ENCODE results near the gene KRT86.
"Not testable (repeated sequence)": the region's sequence is repeated elsewhere in the genome, so short reads cannot be mapped to it uniquely, and the experiment has no call there.

KRT86 gene

DNA sequence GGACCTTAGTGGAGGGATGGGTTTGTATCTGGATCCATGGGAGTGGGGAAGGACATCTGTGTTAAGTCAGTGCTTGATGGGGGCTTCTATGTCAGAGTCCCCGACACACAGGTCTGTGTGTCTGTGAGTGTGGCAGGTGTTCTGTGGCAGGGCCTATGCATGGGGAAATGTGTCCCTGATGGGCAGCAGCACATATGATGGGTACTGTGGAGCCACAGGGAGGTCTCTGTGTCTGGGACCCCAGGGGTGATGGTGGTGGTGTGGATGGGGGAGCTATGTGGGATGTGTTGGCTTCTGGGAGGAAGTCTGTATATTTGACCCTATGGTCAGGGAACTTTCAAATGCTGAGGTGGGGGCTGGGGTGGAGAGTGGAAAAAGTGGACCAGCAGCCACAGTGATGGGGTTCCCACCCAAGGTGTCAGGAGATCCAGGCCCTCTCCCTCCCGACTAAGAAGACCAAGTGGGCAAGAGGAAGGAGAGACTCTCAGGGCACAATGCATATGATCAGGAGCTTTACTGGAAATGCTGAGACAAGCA is 24.9 kb upstream of the KRT86 start:
- DNase-seq (ENCODE audit: low read depth, low spot score), result no peak
- peaks cover 30% of the 10 kb centered on the region for H3K4me1 ChIP-seq (ENCODE audit: insufficient read depth, insufficient read length)
- H3K9ac ChIP-seq (ENCODE audit: insufficient read length, low read depth), result no peak overlapping the region
- H3K4me3 ChIP-seq (ENCODE audit: insufficient read length, low read depth), result no peak overlapping the region
- TF ChIP-seq ZNF274 (IDR thresholded peaks at IDR 0.05; ENCODE audit: low read depth, low read length), result no peak
- no peak for TF ChIP-seq YY1 (IDR thresholded peaks at IDR 0.05; ENCODE audit: insufficient read depth, insufficient read length)
- no peak for TF ChIP-seq SUZ12 (IDR thresholded peaks at IDR 0.05; ENCODE audit: extremely low read depth, insufficient read depth, insufficient read length)
- peaks cover 9% of the 10 kb centered on the region for H3K36me3 ChIP-seq (ENCODE audit: insufficient read depth, insufficient read length, low read length)
- H3K27me3 ChIP-seq (ENCODE audit: insufficient read depth, insufficient read length), result no peaks in the 10 kb centered on the region
- no peaks in the 10 kb centered on the region for H3K9me3 ChIP-seq (ENCODE audit: insufficient read depth, low read length)

- Histone ChIP-seq H3K9me3 (ENCODE audit: insufficient read depth, low read length) (no peaks in the 10 kb centered on the region), H3K4me3 (ENCODE audit: insufficient read length, low read depth) (no peak overlapping the region), H3K9ac (ENCODE audit: insufficient read length, low read depth) (peak overlapping the region; percentile 13), H3K36me3 (ENCODE audit: insufficient read depth, insufficient read length, low read length) (peaks cover 4% of the 10 kb centered on the region), H3K27me3 (ENCODE audit: insufficient read depth, insufficient read length) (no peaks in the 10 kb centered on the region), H3K4me1 (ENCODE audit: insufficient read depth, insufficient read length) (peaks cover 30% of the 10 kb centered on the region)
- TF ChIP-seq ZNF274 (IDR thresholded peaks at IDR 0.05; ENCODE audit: low read depth, low read length), result no peak
- TF ChIP-seq SUZ12 (IDR thresholded peaks at IDR 0.05; ENCODE audit: extremely low read depth, insufficient read depth, insufficient read length), result no peak
- no peak for TF ChIP-seq YY1 (IDR thresholded peaks at IDR 0.05; ENCODE audit: insufficient read depth, insufficient read length)
- no peak for DNase-seq (ENCODE audit: low read depth, low spot score)
Measured at GRCh38 chr12:52250048-52250990, 24.1 kb upstream of the KRT86 start.

DNA sequence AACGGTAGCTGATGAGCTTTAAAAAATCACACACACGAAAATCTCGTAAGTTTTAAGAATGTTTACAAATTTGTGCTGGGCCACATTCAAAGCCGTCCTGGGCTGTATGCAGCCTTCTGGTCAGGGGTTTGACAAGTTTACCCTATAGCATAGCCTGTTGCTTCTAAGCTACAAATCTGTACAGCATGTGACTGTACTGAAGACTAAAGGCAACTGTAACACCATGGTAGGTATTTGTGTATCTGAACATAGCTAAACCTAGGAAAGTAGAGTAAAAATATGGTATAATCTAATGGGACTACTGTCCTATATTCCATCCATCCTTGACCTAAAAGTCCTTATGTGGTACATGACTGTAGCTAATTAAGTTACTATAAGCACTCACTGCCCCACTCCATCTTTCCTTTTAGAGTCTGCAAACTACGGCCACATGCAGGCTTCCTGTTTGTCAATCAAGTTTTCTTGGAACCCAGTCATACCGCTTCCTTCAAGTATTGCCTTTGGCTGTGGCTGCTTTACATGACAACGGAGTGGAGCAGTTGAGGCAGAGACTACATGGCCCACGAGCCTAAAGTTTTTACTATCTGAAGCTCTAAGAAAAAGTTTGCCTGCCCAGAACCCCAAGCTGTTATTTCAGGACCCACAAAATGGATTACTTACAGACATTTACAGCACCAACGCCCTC is 22.9 kb upstream of the KRT86 start:
- Histone ChIP-seq H3K9me3 (ENCODE audit: insufficient read depth, low read length) (no peaks in the 10 kb centered on the region), H3K4me3 (ENCODE audit: insufficient read length, low read depth) (no peak overlapping the region), H3K9ac (ENCODE audit: insufficient read length, low read depth) (no peak overlapping the region), H3K27me3 (ENCODE audit: insufficient read depth, insufficient read length) (no peaks in the 10 kb centered on the region), H3K36me3 (ENCODE audit: insufficient read depth, insufficient read length, low read length) (no peaks in the 10 kb centered on the region), H3K4me1 (ENCODE audit: insufficient read depth, insufficient read length) (peaks cover 25% of the 10 kb centered on the region)
- no peak for TF ChIP-seq ZNF274 (IDR thresholded peaks at IDR 0.05; ENCODE audit: low read depth, low read length)
- TF ChIP-seq SUZ12 (IDR thresholded peaks at IDR 0.05; ENCODE audit: extremely low read depth, insufficient read depth, insufficient read length), result no peak
- no peak for TF ChIP-seq YY1 (IDR thresholded peaks at IDR 0.05; ENCODE audit: insufficient read depth, insufficient read length)
- no peak for DNase-seq (ENCODE audit: low read depth, low spot score)

DNA sequence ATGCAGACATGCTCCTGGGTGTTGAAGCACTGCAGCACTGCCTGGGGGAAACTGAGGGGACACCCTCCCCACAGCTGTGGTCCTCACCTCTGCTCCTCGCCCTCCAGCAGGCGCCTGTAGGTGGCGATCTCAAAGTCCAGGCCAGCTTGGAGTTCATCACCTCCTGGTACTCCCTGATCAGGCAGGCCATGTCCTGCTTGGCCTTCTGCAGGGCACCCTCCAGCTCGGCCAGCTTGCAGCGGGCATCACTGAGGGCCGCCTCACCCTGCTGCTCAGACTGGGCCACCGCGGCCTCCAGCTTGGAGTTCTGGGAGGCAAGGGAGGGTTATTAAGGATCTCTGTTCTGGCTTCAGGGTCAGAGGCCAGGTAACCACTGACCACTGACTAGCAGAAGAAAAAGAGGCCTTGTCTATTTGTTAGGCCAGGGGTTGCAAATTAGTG is 22.2 kb upstream of the KRT86 start:
- not testable (repeated sequence) for H3K4me3 ChIP-seq (ENCODE audit: insufficient read length, low read depth); DNase-seq (ENCODE audit: low read depth, low spot score); H3K27me3 ChIP-seq (ENCODE audit: insufficient read depth, insufficient read length); H3K9me3 ChIP-seq (ENCODE audit: insufficient read depth, low read length); H3K9ac ChIP-seq (ENCODE audit: insufficient read length, low read depth); H3K36me3 ChIP-seq (ENCODE audit: insufficient read depth, insufficient read length, low read length)
- H3K4me1 ChIP-seq (ENCODE audit: insufficient read depth, insufficient read length), result peaks cover 23% of the 10 kb centered on the region

DNA sequence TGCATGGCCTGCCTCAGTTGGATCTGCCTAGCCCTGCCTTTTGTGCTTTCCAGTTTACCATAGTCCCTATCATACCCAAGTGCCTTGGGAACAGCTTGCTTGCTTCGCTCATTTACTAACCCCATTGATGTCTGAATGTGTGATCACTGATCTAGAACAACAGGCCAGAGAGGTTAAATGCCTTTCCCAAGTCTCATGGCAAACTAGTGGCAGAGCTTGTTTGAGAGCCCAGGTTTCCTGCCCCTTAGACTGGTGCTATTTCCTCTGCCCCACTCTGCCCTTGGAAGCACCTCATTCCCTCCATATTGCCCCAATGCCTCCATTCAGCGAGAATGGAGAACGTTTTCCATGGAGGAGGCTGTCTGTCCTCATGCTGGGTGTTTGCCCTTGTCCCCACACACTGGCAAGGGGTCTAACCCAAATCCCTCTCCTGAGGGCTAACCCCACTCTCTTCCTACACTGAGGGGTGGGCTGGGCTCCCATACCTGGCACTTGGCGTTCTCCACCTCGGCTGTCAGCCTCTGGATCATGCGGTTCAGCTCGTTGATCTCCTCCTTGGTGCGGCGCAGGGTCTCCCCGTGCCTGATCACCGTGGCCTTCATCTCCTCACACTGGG is 21.6 kb upstream of the KRT86 start:
- no peak for TF ChIP-seq SUZ12 (IDR thresholded peaks at IDR 0.05; ENCODE audit: extremely low read depth, insufficient read depth, insufficient read length)
- TF ChIP-seq YY1 (IDR thresholded peaks at IDR 0.05; ENCODE audit: insufficient read depth, insufficient read length), result no peak
- TF ChIP-seq ZNF274 (IDR thresholded peaks at IDR 0.05; ENCODE audit: low read depth, low read length), result no peak
- no peak overlapping the region for H3K9ac ChIP-seq (ENCODE audit: insufficient read length, low read depth)
- H3K4me3 ChIP-seq (ENCODE audit: insufficient read length, low read depth), result no peak overlapping the region
- peaks cover 20% of the 10 kb centered on the region for H3K4me1 ChIP-seq (ENCODE audit: insufficient read depth, insufficient read length)
- H3K27me3 ChIP-seq (ENCODE audit: insufficient read depth, insufficient read length), result no peaks in the 10 kb centered on the region
- no peaks in the 10 kb centered on the region for H3K36me3 ChIP-seq (ENCODE audit: insufficient read depth, insufficient read length, low read length)
- DNase-seq (ENCODE audit: low read depth, low spot score), result no peak
- no peaks in the 10 kb centered on the region for H3K9me3 ChIP-seq (ENCODE audit: insufficient read depth, low read length)

- TF ChIP-seq YY1 (IDR thresholded peaks at IDR 0.05; ENCODE audit: insufficient read depth, insufficient read length), result no peak
- no peak for TF ChIP-seq SUZ12 (IDR thresholded peaks at IDR 0.05; ENCODE audit: extremely low read depth, insufficient read depth, insufficient read length)
- TF ChIP-seq ZNF274 (IDR thresholded peaks at IDR 0.05; ENCODE audit: low read depth, low read length), result no peak
- peaks cover 2% of the 10 kb centered on the region; the same call in 1 of the 2 replicates for H3K9me3 ChIP-seq (ENCODE audit: insufficient read depth, low read length)
- no peak overlapping the region for H3K9ac ChIP-seq (ENCODE audit: insufficient read length, low read depth)
- no peaks in the 10 kb centered on the region for H3K36me3 ChIP-seq (ENCODE audit: insufficient read depth, insufficient read length, low read length)
- DNase-seq (ENCODE audit: low read depth, low spot score), result no peak
- H3K4me3 ChIP-seq (ENCODE audit: insufficient read length, low read depth), result no peak overlapping the region
- H3K4me1 ChIP-seq (ENCODE audit: insufficient read depth, insufficient read length), result peaks cover 17% of the 10 kb centered on the region
- no peaks in the 10 kb centered on the region for H3K27me3 ChIP-seq (ENCODE audit: insufficient read depth, insufficient read length)
Measured at GRCh38 chr12:52253391-52254179, 20.9 kb upstream of the KRT86 start.

Data from NT2/D1 (cell line).